SU-DHL-6 (cell line): ENCODE results near the gene PLEKHA8.

Experiments used
- EZH2phosphoT487 ChIP-seq: fragments of 200-600 bp; sonication (generic), shearing (Covaris generic); conservative IDR thresholded peaks from 2 replicates; pipeline ENCODE4 v1.6.1; 2018; ENCODE audit warnings: mild to moderate bottlenecking, antibody characterized with exemption, low read length, moderate library complexity, mixed read lengths
- TF ChIP-seq, protein P1 (sequence below): fragments of 200-600 bp; sonication (generic); IDR thresholded peaks from one replicate; pipeline ENCODE4 v1.5.1; 2017; ENCODE audit warnings: antibody characterized with exemption, mild to moderate bottlenecking, low read length, moderate library complexity; ENCODE audit not compliant: insufficient read depth, poor library complexity, severe bottlenecking

GRCh38 chr7:30143748-30144251 lies 115.6 kb downstream of the PLEKHA8 start:
- TF ChIP-seq, protein P1, sequence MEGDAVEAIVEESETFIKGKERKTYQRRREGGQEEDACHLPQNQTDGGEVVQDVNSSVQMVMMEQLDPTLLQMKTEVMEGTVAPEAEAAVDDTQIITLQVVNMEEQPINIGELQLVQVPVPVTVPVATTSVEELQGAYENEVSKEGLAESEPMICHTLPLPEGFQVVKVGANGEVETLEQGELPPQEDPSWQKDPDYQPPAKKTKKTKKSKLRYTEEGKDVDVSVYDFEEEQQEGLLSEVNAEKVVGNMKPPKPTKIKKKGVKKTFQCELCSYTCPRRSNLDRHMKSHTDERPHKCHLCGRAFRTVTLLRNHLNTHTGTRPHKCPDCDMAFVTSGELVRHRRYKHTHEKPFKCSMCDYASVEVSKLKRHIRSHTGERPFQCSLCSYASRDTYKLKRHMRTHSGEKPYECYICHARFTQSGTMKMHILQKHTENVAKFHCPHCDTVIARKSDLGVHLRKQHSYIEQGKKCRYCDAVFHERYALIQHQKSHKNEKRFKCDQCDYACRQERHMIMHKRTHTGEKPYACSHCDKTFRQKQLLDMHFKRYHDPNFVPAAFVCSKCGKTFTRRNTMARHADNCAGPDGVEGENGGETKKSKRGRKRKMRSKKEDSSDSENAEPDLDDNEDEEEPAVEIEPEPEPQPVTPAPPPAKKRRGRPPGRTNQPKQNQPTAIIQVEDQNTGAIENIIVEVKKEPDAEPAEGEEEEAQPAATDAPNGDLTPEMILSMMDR: no peak
- no peak for TF ChIP-seq EZH2phosphoT487
